ENCODE results near the gene IFITM1.
"Not testable (repeated sequence)": the region's sequence is repeated elsewhere in the genome, so short reads cannot be mapped to it uniquely, and the experiment has no call there.

The IFITM1 gene

DNA sequence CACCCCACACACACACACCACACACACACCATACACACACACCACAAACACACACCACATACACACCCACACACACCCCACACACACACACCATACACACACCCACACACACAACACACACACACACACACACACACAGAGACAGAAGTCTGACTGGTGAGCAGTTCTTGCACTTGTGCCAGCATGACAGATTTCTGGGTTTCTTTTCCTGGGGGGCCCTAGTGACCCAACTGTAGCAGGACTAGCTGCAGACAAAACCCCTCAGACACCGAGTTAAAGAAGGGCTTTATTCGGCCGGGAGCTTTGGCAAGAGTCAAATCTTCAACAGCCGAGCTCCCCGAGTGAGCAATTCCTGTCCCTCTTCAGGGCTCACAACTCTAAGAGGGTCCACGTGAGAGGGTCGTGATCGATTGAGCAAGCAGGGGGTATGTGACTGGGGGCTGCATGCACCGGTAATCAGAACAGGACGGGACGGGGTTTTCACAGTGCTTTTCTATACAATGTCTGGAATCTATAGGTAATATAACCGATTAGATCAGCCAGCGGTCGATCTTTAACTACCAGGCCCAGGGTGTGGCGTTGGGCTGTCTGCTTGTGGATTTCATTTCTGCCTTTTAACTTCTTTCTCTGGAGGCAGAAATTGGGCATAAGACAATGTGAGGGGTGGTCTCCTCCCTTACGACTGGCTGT lies 36.3 kb downstream of the IFITM1 start:
- FAIRE-seq: not testable (repeated sequence)

DNA sequence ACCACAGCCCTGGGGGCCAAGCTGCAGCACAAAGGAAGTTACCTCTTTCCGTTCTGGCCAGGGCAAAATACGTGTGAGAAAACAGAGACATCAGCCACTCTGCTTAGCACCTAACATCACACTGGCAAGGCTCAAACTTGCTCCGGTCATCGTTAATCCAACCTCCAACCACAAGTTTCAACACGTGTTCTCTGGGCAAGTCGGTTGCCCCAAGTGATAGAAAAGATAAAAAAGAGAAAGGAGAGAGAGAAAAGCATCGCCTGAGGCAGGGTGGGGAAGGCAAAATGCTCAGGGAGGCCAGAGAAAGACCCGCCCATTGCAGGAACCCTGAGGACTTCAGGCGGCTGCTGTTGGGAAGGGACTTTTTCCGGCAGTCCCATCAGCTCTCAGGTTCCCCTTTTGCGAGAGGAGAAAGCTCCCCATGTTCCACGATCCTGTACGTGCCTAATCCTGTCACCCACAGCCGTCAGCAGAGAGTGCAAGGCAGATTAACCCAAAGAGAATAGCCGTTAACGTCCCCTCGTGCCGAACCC lies 36.9 kb downstream of the IFITM1 start:
- FAIRE-seq: no peak

DNA sequence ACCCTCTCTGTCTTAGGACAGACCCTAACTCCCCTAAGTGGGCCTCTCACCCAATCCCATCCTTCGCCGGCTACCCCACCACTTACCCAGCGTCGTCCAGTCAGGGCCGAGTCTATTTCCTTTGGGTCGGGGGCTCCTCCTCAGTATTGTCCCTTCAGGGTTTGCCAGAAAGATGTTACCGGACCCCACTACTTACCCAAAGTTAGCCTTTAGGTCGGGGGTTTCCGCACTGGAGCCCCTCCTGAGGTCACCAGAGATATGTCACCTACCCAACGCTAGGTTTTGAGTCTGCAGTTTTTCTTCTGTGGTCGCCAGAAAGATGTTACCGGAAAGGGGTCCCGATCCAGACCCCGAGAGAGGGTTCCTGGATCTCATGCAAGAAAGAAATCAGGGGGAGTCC lies 37.6 kb downstream of the IFITM1 start:
- FAIRE-seq: no peak

DNA sequence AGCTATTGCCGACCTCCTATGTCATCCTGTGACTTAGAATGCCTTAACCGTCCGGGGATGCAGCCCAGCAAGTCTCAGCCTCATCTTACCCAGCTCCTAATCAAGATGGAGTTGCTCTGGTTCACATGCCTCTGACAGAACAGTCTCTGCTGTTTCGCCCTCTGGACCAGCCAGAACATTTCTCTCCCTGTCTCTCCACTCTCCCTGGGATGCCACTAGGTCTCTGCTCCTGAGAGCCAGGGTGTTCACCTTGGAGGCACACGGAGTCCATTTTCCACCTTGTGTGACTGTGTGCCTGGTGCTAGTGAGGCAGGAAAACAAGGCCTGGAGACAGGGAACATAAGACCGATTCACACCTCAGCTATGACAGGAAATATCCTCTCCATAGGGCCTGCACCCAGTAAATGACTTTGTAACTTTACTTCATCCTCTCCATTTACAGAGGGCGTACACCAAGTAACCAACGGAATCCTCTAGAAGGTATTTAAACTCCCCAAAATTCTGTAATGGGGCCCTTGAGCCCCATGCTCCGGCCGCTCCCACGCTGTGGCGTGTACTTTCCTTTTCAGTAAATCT lies 38.7 kb downstream of the IFITM1 start:
- FAIRE-seq: no peak

DNA sequence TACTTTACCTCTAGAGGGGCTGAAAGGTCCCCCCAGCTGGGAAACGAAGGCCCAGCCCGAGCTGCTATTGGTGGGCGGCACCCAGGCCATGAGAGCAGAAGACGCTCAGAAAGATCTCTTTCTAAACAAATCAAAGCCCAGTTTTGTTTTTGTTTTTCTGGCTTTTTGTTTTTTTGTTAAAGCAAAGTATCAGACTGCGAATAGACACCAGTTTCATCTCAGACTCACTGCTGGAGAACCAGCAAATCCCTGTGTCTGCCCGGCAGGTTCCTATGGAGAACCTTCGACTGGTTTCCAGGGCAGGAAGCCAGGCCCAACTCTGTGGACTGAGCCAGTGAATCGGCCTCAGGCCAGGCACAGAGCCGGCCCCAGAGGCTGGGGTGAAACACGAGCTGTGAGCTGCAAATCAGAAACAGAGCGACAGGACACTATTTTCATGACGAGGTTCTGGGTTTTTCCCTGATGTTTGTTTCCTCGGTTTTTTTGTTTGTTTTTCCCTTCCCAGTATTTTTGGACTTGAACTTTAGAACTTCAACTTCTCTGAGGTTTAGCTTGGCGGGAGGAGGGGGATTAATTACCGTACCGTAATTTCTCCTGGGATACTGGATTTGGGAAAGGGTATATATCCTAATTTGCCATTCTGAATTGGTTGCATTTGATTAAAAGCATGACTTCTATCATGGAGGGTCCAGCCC lies 39.5 kb downstream of the IFITM1 start:
- no peak for FAIRE-seq

DNA sequence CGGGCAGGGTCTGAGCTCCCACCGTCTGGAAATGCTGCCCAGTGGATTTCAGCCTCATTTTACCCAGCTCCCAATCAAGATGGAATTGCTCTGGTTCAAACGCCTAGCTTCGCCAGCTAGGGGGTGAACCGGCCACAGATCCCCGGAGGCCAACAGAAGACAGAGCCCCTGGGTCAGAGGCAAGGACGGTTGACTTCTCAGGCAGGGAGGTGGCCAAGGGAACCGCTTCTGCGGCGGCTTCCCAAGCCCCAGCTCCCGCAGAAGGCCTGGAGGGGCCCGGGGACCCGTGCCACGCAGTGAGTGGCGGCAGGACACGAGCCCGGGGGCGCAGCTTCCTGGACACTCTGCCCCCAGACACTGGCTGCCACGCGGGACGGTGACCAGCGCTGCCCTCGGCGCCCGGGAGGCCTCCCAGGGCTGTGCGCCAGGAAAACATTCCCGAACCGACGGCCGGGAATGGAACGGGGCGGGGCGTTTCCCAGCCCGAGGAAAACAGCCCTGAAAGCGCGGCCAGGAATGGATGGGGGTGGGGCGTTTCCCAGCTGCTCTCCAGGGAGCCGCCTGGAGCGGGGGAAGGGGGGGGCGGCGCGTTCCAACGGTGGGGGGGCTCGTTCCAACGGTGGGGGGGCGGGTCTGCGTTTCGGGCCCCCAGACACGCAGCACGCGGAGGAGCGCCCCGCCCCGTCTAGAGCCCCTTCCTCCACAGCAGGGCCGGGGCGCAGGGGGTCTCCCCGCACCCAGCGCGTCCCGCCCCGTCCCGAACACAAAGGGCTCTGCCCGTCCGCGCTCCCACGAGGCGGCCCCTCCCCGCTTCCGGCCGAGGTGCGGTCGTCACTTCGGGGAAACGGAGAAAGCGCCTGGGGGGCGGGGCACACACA lies 42.0 kb downstream of the IFITM1 start:
- FAIRE-seq: no peak

DNA sequence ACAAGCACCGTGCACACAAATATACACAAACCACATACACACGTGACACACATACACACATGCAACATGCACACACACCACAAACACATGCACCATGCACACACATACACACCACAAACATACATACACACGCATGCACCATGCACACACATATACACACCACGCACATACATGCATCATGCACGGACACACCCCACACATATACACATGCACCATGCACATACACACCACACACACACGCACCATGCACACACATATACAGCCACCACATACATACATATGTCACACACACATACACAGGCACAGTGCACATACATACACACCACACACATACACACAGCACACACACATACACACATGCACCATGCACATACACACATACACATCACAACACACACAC lies 42.8 kb downstream of the IFITM1 start:
- no peak for FAIRE-seq

DNA sequence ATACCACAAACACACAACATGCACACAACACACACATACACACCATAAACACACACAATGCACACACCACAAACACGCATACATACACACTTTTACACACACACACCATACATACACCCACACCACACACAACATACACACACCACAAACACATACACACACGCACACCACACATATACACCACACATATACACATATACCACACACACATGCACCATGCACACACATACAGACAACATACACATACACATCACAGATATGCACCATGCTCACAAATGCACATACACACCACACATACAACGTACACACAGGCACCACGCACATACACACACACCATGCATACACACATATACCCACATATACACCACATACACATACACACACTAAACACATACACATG lies 43.7 kb downstream of the IFITM1 start:
- no peak for FAIRE-seq

DNA sequence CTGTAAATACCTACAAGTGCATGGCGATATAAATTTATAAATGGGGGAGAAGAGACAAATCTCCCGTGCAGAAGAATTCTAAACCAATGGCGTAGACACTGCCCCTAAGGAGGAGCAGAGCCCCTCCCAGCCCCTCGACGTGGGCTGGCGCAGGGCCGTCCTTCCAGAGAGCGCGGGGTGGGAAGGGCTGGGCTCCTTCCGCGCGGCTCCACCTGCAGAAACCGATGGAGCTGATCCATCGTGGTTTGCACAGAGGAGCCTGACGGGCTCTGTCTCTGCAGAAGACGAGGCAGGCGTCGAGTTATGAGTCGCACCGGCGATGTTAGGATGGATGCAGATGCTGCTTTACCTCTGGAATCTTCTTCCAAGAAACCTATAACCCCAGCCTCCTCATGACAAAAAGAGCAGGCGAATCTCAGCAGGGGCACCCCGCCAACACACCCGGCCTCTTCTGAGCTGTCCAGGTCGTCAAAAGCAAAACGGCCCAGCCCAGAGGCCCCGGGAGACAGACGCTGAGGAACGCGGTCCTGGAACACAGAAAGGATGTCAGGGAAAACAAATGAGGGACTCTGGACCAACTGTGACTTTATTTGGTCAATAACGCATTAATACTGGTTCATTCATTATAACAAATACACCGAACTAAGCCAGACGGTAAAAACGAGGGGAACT lies 44.4 kb downstream of the IFITM1 start:
- no peak for FAIRE-seq

DNA sequence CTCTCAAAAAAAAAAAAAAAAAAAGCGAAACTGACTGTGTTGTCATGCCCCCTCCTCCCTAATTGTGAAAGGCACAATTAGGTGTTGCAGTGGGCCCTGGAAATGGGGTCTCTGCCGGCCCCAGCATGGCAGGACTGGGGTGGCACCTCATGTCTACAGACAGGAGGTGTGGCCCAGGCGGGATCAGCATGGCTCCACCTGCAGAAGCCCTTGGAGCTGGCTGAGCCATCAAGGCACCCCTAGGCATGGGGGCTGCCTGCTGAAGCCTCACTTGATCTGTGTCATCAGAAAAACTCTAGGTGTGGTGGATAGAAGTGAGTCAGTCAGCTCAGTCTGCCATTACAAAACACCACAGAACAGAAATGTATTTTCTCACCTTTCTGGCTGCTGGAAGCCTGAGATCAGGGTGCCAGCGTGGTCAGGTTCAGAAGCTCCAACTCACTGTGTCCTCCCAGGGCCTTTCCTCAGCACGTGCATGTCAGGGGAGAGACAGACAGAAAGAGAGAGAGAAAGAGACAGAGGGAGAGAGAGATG lies 45.4 kb downstream of the IFITM1 start:
- no peak for FAIRE-seq

DNA sequence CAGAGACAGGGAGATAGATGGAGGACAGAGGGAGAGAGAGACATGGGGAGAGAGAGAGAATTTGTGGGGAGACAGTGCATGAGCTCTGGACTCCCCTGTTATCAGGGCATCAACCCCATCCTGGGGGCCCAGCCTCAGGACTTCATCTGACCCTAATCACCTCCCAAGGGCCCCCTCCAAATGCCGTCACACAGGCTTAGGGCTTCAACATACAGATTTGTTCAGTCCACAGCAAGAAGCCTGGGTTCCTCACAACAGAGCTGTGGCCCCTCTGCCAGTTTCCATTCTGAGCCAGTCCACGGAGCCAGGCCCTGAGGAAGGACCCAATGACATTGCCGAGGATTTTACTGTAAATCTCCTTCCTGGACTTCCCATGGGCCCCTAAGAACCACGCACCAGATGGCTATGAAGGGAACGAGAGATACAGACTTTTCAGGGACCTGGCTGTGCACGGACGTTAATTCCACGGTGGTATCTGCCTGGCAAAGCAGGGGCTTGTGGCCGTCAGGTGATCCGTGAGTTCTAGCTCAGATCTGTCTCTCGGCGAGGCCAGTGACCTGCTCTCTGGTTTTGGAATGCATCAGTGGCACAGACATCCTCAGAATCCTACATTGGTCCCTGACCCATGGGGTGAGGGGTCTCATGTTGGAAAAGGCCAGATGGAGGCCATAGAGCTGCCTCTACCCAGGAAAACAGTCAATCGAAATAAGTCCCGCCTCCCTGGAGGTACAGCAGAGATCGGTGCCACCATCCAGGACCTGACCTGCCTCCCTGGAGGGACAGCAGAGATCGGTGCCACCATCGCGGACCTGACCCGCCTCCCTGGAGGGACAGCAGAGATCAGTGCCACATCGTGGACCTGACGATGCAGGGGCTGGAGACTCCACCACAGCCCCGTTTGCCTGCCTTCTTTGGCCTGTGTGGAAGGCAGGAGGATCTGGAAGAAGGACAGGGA lies 46.8 kb downstream of the IFITM1 start:
- FAIRE-seq: no peak

DNA sequence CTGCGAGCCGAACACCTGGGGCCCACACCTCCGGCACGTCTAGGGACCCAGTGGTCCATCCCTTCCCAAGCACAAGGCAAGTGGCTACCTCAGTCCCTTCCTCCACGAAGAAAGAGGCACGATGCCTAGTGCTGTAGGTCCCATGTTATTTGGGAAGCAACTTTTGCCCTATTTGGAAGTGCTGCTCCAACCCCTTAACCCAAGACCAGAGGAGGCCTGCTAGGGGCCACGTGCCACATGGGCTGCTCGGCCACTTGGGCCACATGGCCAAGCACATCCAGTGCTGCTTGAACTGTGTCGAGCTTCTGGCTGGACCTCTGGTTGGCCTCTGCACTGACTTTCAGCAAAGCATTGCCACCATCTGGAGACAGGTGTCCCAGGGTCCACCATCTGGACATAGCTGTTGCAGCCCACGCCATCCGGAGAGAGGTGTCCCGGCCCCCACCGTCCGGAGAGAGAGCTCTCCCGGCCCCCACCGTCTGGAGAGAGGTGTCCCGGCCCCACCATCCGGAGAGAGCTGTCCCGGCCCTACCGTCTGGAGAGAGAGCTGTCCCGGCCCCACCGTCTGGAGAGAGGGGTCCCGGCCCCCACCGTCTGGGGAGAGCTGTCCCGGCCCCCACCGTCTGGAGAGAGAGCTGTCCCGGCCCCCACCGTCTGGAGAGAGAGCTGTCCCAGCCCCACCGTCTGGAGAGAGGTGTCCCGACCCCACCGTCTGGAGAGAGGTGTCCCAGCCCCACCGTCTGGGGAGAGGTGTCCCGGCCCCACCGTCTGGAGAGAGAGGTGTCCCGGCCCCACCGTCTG lies 49.0 kb downstream of the IFITM1 start:
- no peak for FAIRE-seq

DNA sequence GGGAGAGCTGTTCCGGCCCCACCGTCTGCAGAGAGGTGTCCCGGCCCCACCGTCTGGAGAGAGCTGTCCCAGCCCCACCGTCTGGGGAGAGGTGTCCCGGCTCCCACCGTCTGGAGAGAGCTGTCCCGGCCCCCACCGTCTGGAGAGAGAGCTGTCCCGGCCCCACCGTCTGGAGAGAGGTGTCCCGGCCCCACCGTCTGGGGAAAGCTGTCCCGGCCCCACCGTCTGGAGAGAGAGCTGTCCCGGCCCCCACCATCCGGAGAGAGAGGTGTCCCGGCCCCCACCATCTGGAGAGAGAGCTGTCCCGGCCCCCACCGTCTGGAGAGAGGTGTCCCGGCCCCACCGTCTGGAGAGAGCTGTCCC lies 49.6 kb downstream of the IFITM1 start:
- FAIRE-seq: not testable (repeated sequence)

DNA sequence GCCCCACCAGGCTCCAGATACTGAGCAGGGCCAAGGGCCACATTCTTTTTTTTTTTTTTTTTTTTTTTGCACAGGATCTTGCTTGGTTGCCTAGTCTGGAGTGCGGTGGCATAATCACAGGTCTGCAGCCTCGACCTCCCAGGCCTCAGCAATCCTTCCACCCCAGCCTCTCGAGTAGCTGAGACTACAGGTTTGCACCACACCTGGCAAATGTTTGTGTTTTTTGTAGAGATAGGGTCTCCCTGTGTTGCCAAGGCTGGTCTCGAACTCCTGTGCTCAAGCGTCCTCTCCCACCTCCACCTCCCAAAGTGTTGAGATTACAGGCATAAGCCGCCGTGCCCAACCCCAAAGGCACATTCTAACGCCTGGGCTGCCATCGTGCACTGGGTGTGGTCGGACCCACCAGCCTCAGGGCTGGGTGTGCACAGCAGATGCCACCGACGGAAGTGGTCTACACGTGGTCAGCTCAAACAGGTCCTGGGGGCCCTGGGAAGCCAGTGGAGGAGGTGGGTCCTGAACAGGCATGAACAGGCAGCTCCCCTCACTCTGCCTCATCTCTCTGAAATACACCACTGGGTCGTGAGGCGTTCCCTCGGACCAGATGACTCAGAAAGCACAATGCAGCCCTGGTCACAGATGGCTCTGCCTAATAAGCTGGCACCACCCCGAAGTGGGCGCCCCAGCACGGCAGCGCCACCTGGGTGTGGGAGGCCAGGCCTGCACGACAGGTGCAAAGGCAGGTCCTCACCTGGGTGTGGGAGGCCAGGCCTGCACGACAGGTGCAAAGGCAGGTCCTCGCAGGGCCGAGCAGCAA lies 50.3 kb downstream of the IFITM1 start:
- no peak for FAIRE-seq
